Activated CD8-positive, alpha-beta memory T cell treated with anti-CD3 and anti-CD28 coated beads for 36 hours (primary cell): ENCODE measurements around the gene RABGGTA. TPM values are rescaled to one million over a fixed set of nuclear protein-coding genes. Genes with fewer than 3 reads are reported as not detected.

Experiments used
- CTCF ChIA-PET: fragments of 350-600 bp; sonication (Branson Sonifier 250); formaldehyde crosslinking; loops from one replicate; lab custom pipeline; 2021; ENCODE audit warnings: antibody characterized with exemption; lab: Charles Lee
- POLR2A ChIA-PET: fragments of 350-600 bp; sonication (Branson Sonifier 250); formaldehyde crosslinking; loops from one replicate; lab custom pipeline; 2021; ENCODE audit warnings: antibody characterized with exemption; lab: Charles Lee
- total RNA-seq, 2 experiments: library from RNA; stranded (reverse); gene quantifications; one replicate each; pipeline ENCODE4 v1.2.3, GENCODE V29; 2021

The RABGGTA gene
- total RNA-seq, 2 experiments from 2014 or later, result 33.0 to 37.9 TPM

GRCh38 chr14:24241829-24242443, 29.5 kb downstream of the RABGGTA start:
- POLR2A ChIA-PET, result interaction anchor here (0.9 to 2.8 kb wide), 16 partner anchors 8 to 200 kb away, joined by 3 to 24 read pairs (median 8); partner anchors contain the start of genes CHMP4A, CIDEB, DCAF11 and DHRS1
- CTCF ChIA-PET, result interaction anchor here (0.8 to 11.9 kb wide), 23 partner anchors 8 to 194 kb away, joined by 3 to 156 read pairs (median 5); partner anchors contain the start of genes CBLN3, CHMP4A, CIDEB and DHRS1

GRCh38 chr14:24240110-24240918, 31.1 kb downstream of the RABGGTA start:
- POLR2A ChIA-PET, result interaction anchor here (1.2 kb wide), 1 partner anchor 10 kb away, joined by 7 read pairs; no protein-coding TSS in a partner anchor

GRCh38 chr14:24238527-24239037, 32.8 kb downstream of the RABGGTA start:
- CTCF ChIA-PET, result interaction anchor here (0.6 to 2.3 kb wide), 4 partner anchors 23 to 69 kb away, joined by 3 to 7 read pairs (median 5); partner anchors contain the start of genes CIDEB, DHRS1, MDP1 and NOP9
- POLR2A ChIA-PET, result interaction anchor here (0.6 kb wide), 1 partner anchor 8 kb away, joined by 9 read pairs; no protein-coding TSS in a partner anchor

More at GRCh38 chr14:24240110-24240918, 31.1 kb downstream of the RABGGTA start:
- CTCF ChIA-PET, result interaction anchor here (2.9 to 11.9 kb wide), 3 partner anchors 31 to 69 kb away, joined by 17 to 156 read pairs (median 46); partner anchors contain the start of genes CIDEB, DHRS1, LTB4R and LTB4R2

GRCh38 chr14:24238123-24238522, 33.3 kb downstream of the RABGGTA start:
- POLR2A ChIA-PET, result interaction anchor here (0.6 kb wide), 1 partner anchor 8 kb away, joined by 9 read pairs; no protein-coding TSS in a partner anchor
- CTCF ChIA-PET, result interaction anchor here (0.9 to 2.3 kb wide), 3 partner anchors 59 to 70 kb away, joined by 3 to 7 read pairs (median 7); partner anchors contain the start of genes CIDEB, DHRS1 and NOP9

GRCh38 chr14:24237463-24237955, 33.9 kb downstream of the RABGGTA start:
- ChIA-PET POLR2A (interaction anchor here (0.5 kb wide), 1 partner anchor 9 kb away, joined by 5 read pairs; no protein-coding TSS in a partner anchor), CTCF (interaction anchor here (0.9 to 2.3 kb wide), 4 partner anchors 34 to 70 kb away, joined by 3 to 7 read pairs (median 5); partner anchors contain the start of genes CIDEB, DHRS1, NOP9 and RABGGTA)

- ChIA-PET CTCF (interaction anchor here (1.3 to 2.3 kb wide), 2 partner anchors 34 to 71 kb away, joined by 3 to 7 read pairs; partner anchors contain the start of genes CIDEB and RABGGTA), POLR2A (no interaction called here)
Observed at GRCh38 chr14:24236689-24237462, 34.5 kb downstream of the RABGGTA start.

GRCh38 chr14:24235804-24236688, 35.4 kb downstream of the RABGGTA start:
- CTCF ChIA-PET, result interaction anchor here (1.1 to 1.7 kb wide), 3 partner anchors 35 to 72 kb away, joined by 3 to 6 read pairs (median 5); partner anchors contain the start of genes CIDEB and RABGGTA
- POLR2A ChIA-PET, result no interaction called here

- ChIA-PET CTCF (interaction anchor here (0.8 to 1.9 kb wide), 5 partner anchors 8 to 74 kb away, joined by 4 to 6 read pairs (median 5); partner anchors contain the start of genes CIDEB, IRF9 and TINF2), POLR2A (interaction anchor here (0.8 kb wide), 1 partner anchor 8 kb away, joined by 4 read pairs; the partner anchor contains the start of gene TINF2)
Observed at GRCh38 chr14:24234095-24235005, 37.0 kb downstream of the RABGGTA start.

GRCh38 chr14:24233538-24233866, 37.9 kb downstream of the RABGGTA start:
- ChIA-PET CTCF (interaction anchor here (1.0 to 1.9 kb wide), 2 partner anchors 9 to 72 kb away, joined by 4 to 5 read pairs; partner anchors contain the start of genes IRF9 and TINF2), POLR2A (interaction anchor here (0.6 to 0.8 kb wide), 3 partner anchors 8 to 198 kb away, joined by 3 to 4 read pairs (median 4); partner anchors contain the start of gene TINF2)

GRCh38 chr14:24232645-24233537, 38.5 kb downstream of the RABGGTA start, which contains the start of gene GMPR2:
Gene GMPR2 (plus strand): TSS chr14:24232929. CDS start chr14:24233254, 325 bp downstream.
- CTCF ChIA-PET, result interaction anchor here (1.0 to 1.9 kb wide), 2 partner anchors 10 to 72 kb away, joined by 4 to 5 read pairs; partner anchors contain the start of genes IRF9 and TINF2
- POLR2A ChIA-PET, result interaction anchor here (0.6 to 1.3 kb wide), 4 partner anchors 7 to 199 kb away, joined by 3 to 9 read pairs (median 4); partner anchors contain the start of gene TINF2

GRCh38 chr14:24232121-24232644, 39.2 kb downstream of the RABGGTA start, which contains the start of gene NEDD8:
Gene NEDD8 (minus strand): TSS chr14:24232367. CDS start chr14:24232267, 100 bp downstream.
- CTCF ChIA-PET, result interaction anchor here (1.9 kb wide), 1 partner anchor 71 kb away, joined by 4 read pairs; the partner anchor contains the start of gene IRF9
- POLR2A ChIA-PET, result interaction anchor here (1.3 kb wide), 1 partner anchor 10 kb away, joined by 9 read pairs; the partner anchor contains the start of gene TINF2

- CTCF ChIA-PET, result interaction anchor here (0.9 to 1.6 kb wide), 4 partner anchors 11 to 70 kb away, joined by 3 to 5 read pairs (median 3); partner anchors contain the start of genes CHMP4A, IRF9 and TINF2
Observed at GRCh38 chr14:24231263-24232120, 39.9 kb downstream of the RABGGTA start.

More at GRCh38 chr14:24231263-24232120, 39.9 kb downstream of the RABGGTA start:
- POLR2A ChIA-PET, result interaction anchor here (0.6 to 1.0 kb wide), 3 partner anchors 11 to 210 kb away, joined by 3 to 10 read pairs (median 4); partner anchors contain the start of gene TINF2
